NT2/D1 (cell line): ENCODE measurements around the gene TMEM232.

ENCODE experiments used
- SUZ12 ChIP-seq: IDR thresholded peaks from 2 replicates; pipeline ENCODE4 v1.6.1; 2011; ENCODE audit not compliant: insufficient read length, insufficient read depth; ENCODE audit errors: extremely low read depth
- YY1 ChIP-seq: IDR thresholded peaks from 2 replicates; pipeline ENCODE4 v1.6.1; 2011; ENCODE audit not compliant: insufficient read length, insufficient read depth
- ZNF274 ChIP-seq: IDR thresholded peaks from 2 replicates; pipeline ENCODE4 v1.6.1; 2011; ENCODE audit warnings: mild to moderate bottlenecking, low read depth, low read length

GRCh38 chr5:110377361-110377760 lies 349.1 kb downstream of the TMEM232 start:
- TF ChIP-seq YY1 (no peak), ZNF274 (no peak), SUZ12 (no peak)
